ENCODE measurements around the gene CEP43. TPM values are rescaled to one million over a fixed set of nuclear protein-coding genes. Genes with fewer than 3 reads are reported as not detected.

Gene CEP43
- total and polyA plus RNA-seq, 2 of the 8 experiments (the other 6 are each of a cell fraction or from before 2014, with no cell fraction given) = 12.0 to 31.2 TPM

DNA sequence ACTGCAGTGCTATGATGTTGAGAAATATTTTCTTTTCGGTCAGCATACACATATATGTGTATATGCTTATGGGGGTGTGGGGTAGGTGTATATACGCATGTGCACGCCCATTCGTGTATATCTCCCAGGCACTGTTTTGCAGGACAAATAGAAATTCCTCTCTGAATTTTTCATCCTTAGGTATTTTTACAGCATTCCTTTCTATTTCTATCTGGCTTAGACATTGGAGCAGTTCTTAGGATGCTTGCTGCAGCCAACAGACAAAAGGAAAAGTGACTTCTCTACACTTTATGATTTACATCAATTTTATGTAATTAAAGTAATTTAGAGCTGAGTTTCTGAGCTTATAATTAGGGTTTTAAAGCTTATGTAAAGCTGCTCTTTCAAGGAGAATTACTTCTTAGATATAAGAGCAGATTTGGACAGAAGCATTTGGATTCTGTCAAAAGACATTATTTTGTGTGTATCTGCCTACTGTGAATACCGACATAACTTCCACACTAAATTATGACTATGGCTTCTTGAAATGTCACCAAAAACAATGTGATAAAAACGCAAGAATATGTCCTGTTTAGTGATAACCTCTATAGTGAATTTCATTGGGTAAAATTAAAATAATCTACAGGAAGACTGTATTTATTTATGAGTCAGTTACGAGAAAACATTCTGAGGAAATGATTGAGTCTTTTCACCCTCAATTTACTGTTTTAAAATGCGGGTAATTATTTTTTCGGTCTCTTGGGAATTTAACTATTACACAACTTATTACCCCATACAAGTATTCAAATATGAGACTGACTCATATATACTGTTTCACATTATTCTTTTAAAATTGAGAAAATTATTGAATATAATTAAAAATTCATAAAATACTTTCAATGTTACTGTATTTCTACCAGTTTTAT is 21.3 kb upstream of the CEP43 start (continued):
- TF ChIP-seq RNF2 (IDR thresholded peaks at IDR 0.05; ENCODE audit: borderline replicate concordance, low read depth, low read length, missing control alignments, poor library complexity, severe bottlenecking) = no peak
- no peak for TF ChIP-seq CHD2 (IDR thresholded peaks at IDR 0.05; ENCODE audit: low read length)
